Ovary (tissue), 9 donors: ENCODE results near the gene MUC3A. TPM values are rescaled to one million over a fixed set of nuclear protein-coding genes. Genes with fewer than 3 reads are reported as not detected.
"Not testable (repeated sequence)": the region's sequence is repeated elsewhere in the genome, so short reads cannot be mapped to it uniquely, and the experiment has no call there.

Experiments used
- DNase-seq, 5 donors: peaks; one replicate each; pipeline ENCODE4 v3.0.0-alpha.2; 2019 to 2020
- H3K27ac ChIP-seq, 2 donors: fragments of 200-600 bp; one replicate each; pipeline versions ENCODE4 v1.5.1 to v1.8.0; 2019 to 2022
- H3K27me3 ChIP-seq: fragments of 200-600 bp; one replicate; pipeline ENCODE4 v1.8.0; 2022
- H3K36me3 ChIP-seq: fragments of 200-600 bp; sonication (generic); one replicate; pipeline ENCODE4 v1.5.1; 2019
- H3K4me1 ChIP-seq: one replicate; pipeline ENCODE4 v1.8.1; 2013; ENCODE audit warnings: mild to moderate bottlenecking, moderate library complexity; ENCODE audit not compliant: insufficient read depth
- H3K4me3 ChIP-seq: fragments of 200-600 bp; sonication (generic); one replicate; pipeline ENCODE4 v1.5.1; 2017
- H3K9me3 ChIP-seq, 2 donors: fragments of 200-600 bp in 1 of 2; sonication (generic) in 1 of 2; one replicate each; pipeline versions ENCODE4 v1.5.1 to v1.8.1; 2013 to 2019; ENCODE audit warnings: mild to moderate bottlenecking in 1 of 2, moderate library complexity in 1 of 2
- EP300 ChIP-seq: sonication (generic); formaldehyde crosslinking; IDR thresholded peaks from one replicate; pipeline ENCODE4 v1.6.1; 2017; ENCODE audit warnings: antibody characterized with exemption
- POLR2A ChIP-seq: fragments of 450-650 bp; IDR thresholded peaks from one replicate; pipeline ENCODE4 v1.6.1; 2017; ENCODE audit warnings: antibody characterized with exemption, mild to moderate bottlenecking, moderate library complexity
- WGBS, 3 donors: extraction: QIAGEN DNeasy Blood & Tissue Kit in 1 of 3; methylation state at CpG; one replicate each; pipeline versions ENCODE4 v1.1.5 to v1.1.7; 2013 to 2017; 5-methylcytosine and 5-hydroxymethylcytosine counted together
- intact Hi-C, 4 donors: fragments of 100-400 bp; cut with DNase I; formaldehyde crosslinking; loops; one replicate each; pipeline versions ENCODE4 v1.11.0 to v1.15.1; 2022 to 2023
- polyA plus RNA-seq, 2 donors: library from polyadenylated mRNA; stranded (reverse); fragments of 200-250 nt in 1 of 2; fragments of 350-450 nt in 1 of 2; fragmentation: Illumina TruSeq in 1 of 2; extraction: RNeasy Lipid Tissue Mini Kit (QIAGEN cat#74804) in 1 of 2; gene quantifications; one replicate each; pipeline ENCODE4 v1.2.3, GENCODE V29; 2013 to 2014
- total RNA-seq, 7 donors: library from RNA; depleted of rRNA in 2 of 7; stranded (reverse); fragments of >200 nt in 2 of 7; fragmentation: NEBNext Ultra II Directional in 3 of 7; extraction: Animal tissue kit (Norgen Biotek cat#: 25700) in 3 of 7; gene quantifications; one replicate each; pipeline versions ENCODE4 v1.1.0 to v1.2.4, GENCODE V29; 2016 to 2023
- TF ChIP-seq, protein P1 (sequence below), 3 donors: fragments of 450-650 bp in 2 of 3; fragments of 200-600 bp in 1 of 3; IDR thresholded peaks; one replicate each; pipeline versions ENCODE4 v1.5.1 to v1.8.0; 2016 to 2022; ENCODE audit warnings: antibody characterized with exemption in 3 of 3, mild to moderate bottlenecking in 1 of 3
- donor health status: DM: no; HTN: no; CAD: no; lungs with moderate emphysema.
- donor health status: DM: no; HTN: no; CAD: no.
- donor health status: Bipolar disorder and iron deficiency.
- donor health status: DM: yes; HTN: yes; CAD: no.
- donor health status: DM: no; HTN: no; CAD: no.
- donor health status: DM: yes; HTN: yes; CAD: no.

The MUC3A gene
- total and polyA plus RNA-seq, 9 donors, result 0.16 to 0.72 (median 0.43) TPM; not detected in 5

DNA sequence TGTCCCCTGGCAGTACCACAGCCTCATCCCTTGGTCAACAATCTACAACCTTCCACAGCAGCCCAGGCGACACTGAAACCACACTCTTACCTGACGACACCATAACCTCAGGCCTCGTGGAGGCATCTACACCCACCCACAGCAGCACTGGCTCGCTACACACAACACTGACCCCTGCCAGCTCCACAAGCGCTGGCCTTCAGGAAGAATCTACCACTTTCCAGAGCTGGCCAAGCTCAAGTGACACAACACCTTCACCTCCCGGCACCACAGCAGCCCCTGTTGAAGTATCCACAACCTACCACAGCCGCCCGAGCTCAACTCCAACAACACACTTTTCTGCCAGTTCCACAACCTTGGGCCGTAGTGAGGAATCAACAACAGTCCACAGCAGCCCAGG, 50.0 kb downstream of the MUC3A start:
- intact Hi-C loops, H3K27ac ChIP-seq, H3K4me3 ChIP-seq, H3K27me3 ChIP-seq, H3K36me3 ChIP-seq, H3K9me3 ChIP-seq, H3K4me1 ChIP-seq, DNase-seq: not testable (repeated sequence)
- WGBS, 3 donors, result no CpG with 5 or more reads among the region's 9 CpGs

DNA sequence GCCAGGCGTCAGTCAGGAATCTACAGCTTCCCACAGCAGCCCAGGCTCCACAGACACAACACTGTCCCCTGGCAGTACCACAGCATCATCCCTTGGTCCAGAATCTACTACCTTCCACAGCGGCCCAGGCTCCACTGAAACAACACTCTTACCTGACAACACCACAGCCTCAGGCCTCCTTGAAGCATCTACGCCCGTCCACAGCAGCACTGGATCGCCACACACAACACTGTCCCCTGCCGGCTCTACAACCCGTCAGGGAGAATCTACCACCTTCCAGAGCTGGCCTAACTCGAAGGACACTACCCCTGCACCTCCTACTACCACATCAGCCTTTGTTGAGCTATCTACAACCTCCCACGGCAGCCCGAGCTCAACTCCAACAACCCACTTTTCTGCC, 50.7 kb downstream of the MUC3A start:
- WGBS, 3 donors, result 85 to 90% (median 86%) methylated on average over 10 of the region's 10 CpGs
- H3K9me3 ChIP-seq, intact Hi-C loops, H3K27me3 ChIP-seq, H3K4me1 ChIP-seq, H3K27ac ChIP-seq, H3K36me3 ChIP-seq, H3K4me3 ChIP-seq: not testable (repeated sequence)
- DNase-seq, result peak in 1 of 5 donors; percentile 33

DNA sequence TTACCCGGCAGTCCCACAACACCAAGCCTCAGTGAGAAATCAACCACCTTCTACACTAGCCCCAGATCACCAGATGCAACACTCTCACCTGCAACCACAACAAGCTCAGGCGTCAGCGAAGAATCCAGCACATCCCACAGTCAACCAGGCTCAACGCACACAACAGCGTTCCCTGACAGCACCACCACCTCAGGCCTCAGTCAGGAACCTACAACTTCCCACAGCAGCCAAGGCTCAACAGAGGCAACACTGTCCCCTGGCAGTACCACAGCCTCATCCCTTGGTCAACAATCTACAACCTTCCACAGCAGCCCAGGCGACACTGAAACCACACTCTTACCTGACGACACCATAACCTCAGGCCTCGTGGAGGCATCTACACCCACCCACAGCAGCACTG, 53.0 kb downstream of the MUC3A start:
- intact Hi-C loops, H3K27me3 ChIP-seq, H3K4me3 ChIP-seq, H3K36me3 ChIP-seq, DNase-seq, H3K4me1 ChIP-seq, H3K27ac ChIP-seq, H3K9me3 ChIP-seq: not testable (repeated sequence)
- WGBS, 3 donors, result 92 to 93% methylated on average over 2 of the region's 8 CpGs; no CpG with 5 or more reads in 1 of the 3 donors

DNA sequence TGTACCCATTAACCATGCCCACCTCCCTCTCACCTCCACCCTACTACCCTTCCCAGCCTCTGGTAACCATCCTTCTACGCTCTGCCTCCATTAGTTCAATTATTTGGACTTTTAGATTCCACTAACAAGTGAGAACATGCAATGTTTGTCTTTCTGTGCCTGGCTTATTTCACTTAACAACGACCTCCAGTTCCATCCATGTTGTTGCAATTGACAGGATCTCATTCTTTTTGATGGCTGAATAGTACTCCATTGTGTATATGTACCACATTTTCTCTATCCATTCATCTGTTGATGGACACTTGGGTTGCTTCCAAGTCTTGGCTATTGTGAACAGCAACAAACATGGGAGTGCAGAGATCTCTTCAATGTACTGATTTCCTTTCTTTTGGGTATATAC, 58.0 kb downstream of the MUC3A start:
- 71 to 83% (median 79%) methylated on average over 2 of the region's 2 CpGs for WGBS, 3 donors
- H3K27ac ChIP-seq, H3K9me3 ChIP-seq, H3K27me3 ChIP-seq, H3K36me3 ChIP-seq, H3K4me3 ChIP-seq, H3K4me1 ChIP-seq, intact Hi-C loops, DNase-seq: not testable (repeated sequence)

DNA sequence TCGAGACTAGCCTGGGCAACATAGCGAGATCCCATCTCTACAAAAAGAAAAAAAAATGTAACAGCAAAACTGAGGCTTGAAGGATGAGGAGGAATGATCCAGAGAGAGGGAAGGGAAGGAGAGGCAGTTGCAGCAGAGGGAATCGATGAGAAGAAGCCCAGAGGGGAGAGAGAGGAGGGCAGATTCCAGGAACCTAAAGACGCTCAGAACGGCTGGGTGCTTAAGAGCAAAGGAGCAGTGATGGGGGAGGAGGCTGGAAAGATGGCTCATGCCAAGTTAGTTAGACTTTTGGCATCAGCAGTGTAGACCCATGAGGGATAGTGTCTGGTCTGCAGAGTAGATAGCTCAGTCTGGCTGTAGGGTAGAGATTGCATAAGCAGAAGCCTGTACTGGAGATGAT, 60.3 kb downstream of the MUC3A start:
- Histone ChIP-seq H3K4me1 (no peaks in the 10 kb centered on the region), H3K4me3 (no peak overlapping the region), H3K36me3 (no peaks in the 10 kb centered on the region), H3K27me3 (no peaks in the 10 kb centered on the region), H3K27ac (no peak overlapping the region), H3K9me3 (no peaks in the 10 kb centered on the region)
- no peak for DNase-seq
- intact Hi-C loops, result no loop called here
- TF ChIP-seq POLR2A (no peak), EP300 (no peak)
- TF ChIP-seq, protein P1, sequence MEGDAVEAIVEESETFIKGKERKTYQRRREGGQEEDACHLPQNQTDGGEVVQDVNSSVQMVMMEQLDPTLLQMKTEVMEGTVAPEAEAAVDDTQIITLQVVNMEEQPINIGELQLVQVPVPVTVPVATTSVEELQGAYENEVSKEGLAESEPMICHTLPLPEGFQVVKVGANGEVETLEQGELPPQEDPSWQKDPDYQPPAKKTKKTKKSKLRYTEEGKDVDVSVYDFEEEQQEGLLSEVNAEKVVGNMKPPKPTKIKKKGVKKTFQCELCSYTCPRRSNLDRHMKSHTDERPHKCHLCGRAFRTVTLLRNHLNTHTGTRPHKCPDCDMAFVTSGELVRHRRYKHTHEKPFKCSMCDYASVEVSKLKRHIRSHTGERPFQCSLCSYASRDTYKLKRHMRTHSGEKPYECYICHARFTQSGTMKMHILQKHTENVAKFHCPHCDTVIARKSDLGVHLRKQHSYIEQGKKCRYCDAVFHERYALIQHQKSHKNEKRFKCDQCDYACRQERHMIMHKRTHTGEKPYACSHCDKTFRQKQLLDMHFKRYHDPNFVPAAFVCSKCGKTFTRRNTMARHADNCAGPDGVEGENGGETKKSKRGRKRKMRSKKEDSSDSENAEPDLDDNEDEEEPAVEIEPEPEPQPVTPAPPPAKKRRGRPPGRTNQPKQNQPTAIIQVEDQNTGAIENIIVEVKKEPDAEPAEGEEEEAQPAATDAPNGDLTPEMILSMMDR (IDR thresholded peaks at IDR 0.05), result no peak
- WGBS, 3 donors, result 81 to 83% (median 82%) methylated on average over 5 of the region's 5 CpGs

DNA sequence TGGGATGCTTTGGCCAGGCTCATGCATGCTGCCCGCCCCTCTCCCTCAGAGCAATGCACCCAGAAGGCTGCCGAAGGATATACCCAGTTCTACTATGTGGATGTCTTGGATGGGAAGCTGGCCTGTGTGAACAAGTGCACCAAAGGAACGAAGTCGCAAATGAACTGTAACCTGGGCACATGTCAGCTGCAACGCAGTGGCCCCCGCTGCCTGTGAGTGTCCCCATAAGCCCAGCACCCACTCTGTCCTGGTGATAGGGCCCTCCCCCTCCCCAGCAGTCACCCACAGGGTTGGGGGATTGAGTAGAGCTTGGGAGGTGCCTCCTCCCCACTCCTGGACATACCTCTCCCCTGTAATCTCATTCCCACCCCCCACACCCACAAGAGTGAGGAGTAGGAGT, 63.6 kb downstream of the MUC3A start:
- no peak for DNase-seq
- intact Hi-C loops, result no loop called here
- TF ChIP-seq EP300 (no peak), POLR2A (no peak)
- TF ChIP-seq, protein P1 (IDR thresholded peaks at IDR 0.05), result no peak
- Histone ChIP-seq H3K36me3 (no peaks in the 10 kb centered on the region), H3K27me3 (no peaks in the 10 kb centered on the region), H3K9me3 (no peaks in the 10 kb centered on the region), H3K27ac (no peak overlapping the region), H3K4me3 (no peak overlapping the region), H3K4me1 (peaks cover 2% of the 10 kb centered on the region)
- 86 to 97% (median 96%) methylated on average over 5 to 6 of the region's 6 CpGs for WGBS, 3 donors

DNA sequence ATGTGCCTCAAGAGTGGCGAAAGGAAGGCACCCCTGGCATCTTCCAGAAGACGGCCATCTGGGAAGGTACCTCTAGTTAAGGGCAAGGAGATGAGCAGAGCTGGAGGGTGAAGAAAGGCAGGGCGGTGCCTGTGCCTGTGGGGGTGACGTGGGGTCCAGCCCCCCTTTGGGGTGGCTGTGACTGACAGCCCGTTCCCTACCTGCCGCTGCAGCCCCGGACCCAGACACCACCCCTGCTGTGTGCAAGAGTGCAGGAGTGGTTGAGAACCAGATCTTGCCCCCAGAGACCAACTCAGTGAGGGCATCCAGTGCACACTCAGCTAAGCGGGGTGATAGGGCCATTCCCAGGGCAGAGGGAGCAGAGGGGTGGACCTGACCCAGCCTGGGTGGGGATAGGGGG, 66.3 kb downstream of the MUC3A start:
- 90 to 96% (median 93%) methylated on average over 8 of the region's 8 CpGs for WGBS, 3 donors

More for the DNA sequence above, 66.3 kb downstream of the MUC3A start:
- Histone ChIP-seq H3K4me1 (peaks cover 4% of the 10 kb centered on the region), H3K27me3 (no peaks in the 10 kb centered on the region), H3K27ac (no peak overlapping the region), H3K36me3 (no peaks in the 10 kb centered on the region), H3K4me3 (no peak overlapping the region), H3K9me3 (no peaks in the 10 kb centered on the region)
- intact Hi-C loops, result no loop called here
- TF ChIP-seq EP300, result no peak
- TF ChIP-seq, protein P1 (IDR thresholded peaks at IDR 0.05), result no peak
- TF ChIP-seq POLR2A, result no peak
- no peak for DNase-seq
